GM23248 (cell line): Measurements from ENCODE around the gene SENP1.

Experiments
- EZH2 ChIP-seq: fragments of 200-600 bp; sonication (generic); IDR thresholded peaks from 2 replicates; pipeline ENCODE4 v1.6.1; 2018; ENCODE audit warnings: antibody characterized with exemption, mild to moderate bottlenecking; ENCODE audit not compliant: insufficient read depth, poor library complexity, severe bottlenecking
- EZH2phosphoT487 ChIP-seq: fragments of 200-600 bp; sonication (generic); IDR thresholded peaks from 2 replicates; pipeline ENCODE4 v1.6.1; 2018; ENCODE audit warnings: antibody characterized with exemption, moderate library complexity, mild to moderate bottlenecking, low read depth; ENCODE audit not compliant: insufficient read depth

DNA sequence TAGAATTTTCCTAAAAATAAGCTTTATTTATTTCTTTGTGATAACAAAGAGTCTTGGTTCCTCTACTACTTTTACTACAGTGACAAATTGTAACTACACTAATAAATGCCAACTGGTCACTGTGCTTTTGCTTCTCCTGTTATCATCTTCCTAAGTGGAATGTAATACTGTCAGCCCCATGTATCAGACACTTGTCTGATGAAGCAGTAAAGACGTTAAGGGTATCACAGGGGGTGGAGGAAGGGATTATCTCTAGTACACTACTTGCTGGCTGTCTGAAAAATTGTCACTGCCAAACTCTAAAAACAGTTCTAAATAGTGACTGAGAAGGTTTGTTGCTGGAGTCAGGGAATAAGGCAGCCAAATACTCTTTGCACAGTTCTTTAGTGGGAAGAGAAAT is 40.1 kb upstream of the SENP1 start:
- no peak for TF ChIP-seq EZH2
- no peak for TF ChIP-seq EZH2phosphoT487
